ENCODE measurements around the gene STARD13. TPM values are rescaled to one million over a fixed set of nuclear protein-coding genes. Genes with fewer than 3 reads are reported as not detected.

Gene STARD13
- total RNA-seq, 1 experiment from 2014 or later, result 9.1 TPM

DNA sequence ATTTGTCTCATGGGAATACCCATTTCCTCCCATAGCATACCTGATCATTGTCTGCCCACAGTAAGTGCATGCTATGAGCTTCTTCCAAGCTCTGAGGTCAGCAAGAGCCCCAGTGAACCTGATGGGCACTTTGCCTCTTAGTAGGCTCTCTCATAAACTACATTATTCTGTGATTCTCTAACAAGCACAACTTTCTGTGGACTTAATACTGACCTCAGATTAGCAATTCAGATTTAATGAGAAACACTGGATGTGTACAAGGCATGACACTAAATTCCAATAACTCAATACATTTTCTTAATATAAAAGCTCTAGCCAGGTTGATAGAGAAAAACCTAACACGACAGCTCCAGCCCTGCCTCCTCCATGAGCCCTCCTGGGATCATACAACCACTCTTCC is 23.3 kb upstream of the STARD13 start:
- no TSS peak for BruUV-seq (replicated peaks)
- no peak overlapping the region for H3K4me3 ChIP-seq (ENCODE audit: low read depth, low read length)
- intact Hi-C loops (cut with micrococcal nuclease; ENCODE audit: unreplicated experiment), result no loop called here
- POLR2A ChIA-PET, result no interaction called here
- H3K4me1 ChIP-seq, result no peaks in the 10 kb centered on the region
- Mint-ChIP-seq H3K27ac (ENCODE audit: unreplicated experiment) (no peak overlapping the region), H3K27me3 (ENCODE audit: insufficient read depth, unreplicated experiment) (no peaks in the 10 kb centered on the region), H3K4me3 (ENCODE audit: unreplicated experiment) (no peak overlapping the region), H3K4me1 (ENCODE audit: low read depth, unreplicated experiment) (no peaks in the 10 kb centered on the region), H3K9me3 (ENCODE audit: unreplicated experiment) (no peaks in the 10 kb centered on the region), H3K36me3 (ENCODE audit: insufficient read depth, unreplicated experiment) (no peaks in the 10 kb centered on the region)
- CTCF ChIA-PET, result no interaction called here
- H3K27me3 ChIP-seq (replicated peaks; ENCODE audit: control insufficient read depth, insufficient read depth, low read length), result no peaks in the 10 kb centered on the region
- H3K36me3 ChIP-seq (ENCODE audit: control insufficient read depth, insufficient read depth, low read length), result no peaks in the 10 kb centered on the region
- TF ChIP-seq, protein P1, sequence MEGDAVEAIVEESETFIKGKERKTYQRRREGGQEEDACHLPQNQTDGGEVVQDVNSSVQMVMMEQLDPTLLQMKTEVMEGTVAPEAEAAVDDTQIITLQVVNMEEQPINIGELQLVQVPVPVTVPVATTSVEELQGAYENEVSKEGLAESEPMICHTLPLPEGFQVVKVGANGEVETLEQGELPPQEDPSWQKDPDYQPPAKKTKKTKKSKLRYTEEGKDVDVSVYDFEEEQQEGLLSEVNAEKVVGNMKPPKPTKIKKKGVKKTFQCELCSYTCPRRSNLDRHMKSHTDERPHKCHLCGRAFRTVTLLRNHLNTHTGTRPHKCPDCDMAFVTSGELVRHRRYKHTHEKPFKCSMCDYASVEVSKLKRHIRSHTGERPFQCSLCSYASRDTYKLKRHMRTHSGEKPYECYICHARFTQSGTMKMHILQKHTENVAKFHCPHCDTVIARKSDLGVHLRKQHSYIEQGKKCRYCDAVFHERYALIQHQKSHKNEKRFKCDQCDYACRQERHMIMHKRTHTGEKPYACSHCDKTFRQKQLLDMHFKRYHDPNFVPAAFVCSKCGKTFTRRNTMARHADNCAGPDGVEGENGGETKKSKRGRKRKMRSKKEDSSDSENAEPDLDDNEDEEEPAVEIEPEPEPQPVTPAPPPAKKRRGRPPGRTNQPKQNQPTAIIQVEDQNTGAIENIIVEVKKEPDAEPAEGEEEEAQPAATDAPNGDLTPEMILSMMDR (IDR thresholded peaks at IDR 0.05; ENCODE audit: insufficient read depth in 1 of 2, low read depth in 1 of 2, low read length in 1 of 2, severe bottlenecking in 1 of 2, unreplicated experiment in 1 of 2), result no peak
- no peak for DNase-seq
- H3K9me3 ChIP-seq, result peaks cover 4% of the 10 kb centered on the region; the same call in 1 of the 2 replicates

DNA sequence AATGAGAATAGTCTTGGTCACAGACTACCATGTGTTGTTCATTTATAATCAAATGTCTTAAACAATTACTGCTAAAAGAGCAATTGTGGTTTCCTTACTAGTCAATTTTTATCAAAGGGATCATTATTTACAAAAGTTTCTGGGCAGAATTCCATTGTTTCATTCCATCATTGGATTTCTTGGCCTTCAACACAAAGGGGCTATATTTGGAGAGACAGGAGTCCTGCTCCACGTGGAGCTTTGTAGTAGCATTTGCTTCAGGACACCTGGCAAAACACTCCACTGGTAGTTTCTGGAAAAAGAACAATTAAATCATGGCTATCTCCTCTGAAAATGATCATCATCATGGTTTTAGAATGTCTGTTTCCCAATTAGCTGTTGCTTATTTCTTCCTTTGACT is 22.3 kb upstream of the STARD13 start:
- ChIA-PET POLR2A (no interaction called here), CTCF (no interaction called here)
- BruUV-seq (replicated peaks), result no TSS peak
- Histone ChIP-seq H3K9me3 (peaks cover 4% of the 10 kb centered on the region; the same call in 1 of the 2 replicates), H3K27me3 (replicated peaks; ENCODE audit: control insufficient read depth, insufficient read depth, low read length) (no peaks in the 10 kb centered on the region), H3K4me1 (no peaks in the 10 kb centered on the region), H3K4me3 (ENCODE audit: low read depth, low read length) (no peak overlapping the region), H3K36me3 (ENCODE audit: control insufficient read depth, insufficient read depth, low read length) (no peaks in the 10 kb centered on the region)
- no peak for DNase-seq
- intact Hi-C loops (cut with micrococcal nuclease; ENCODE audit: unreplicated experiment), result no loop called here
- Mint-ChIP-seq H3K9me3 (ENCODE audit: unreplicated experiment) (no peaks in the 10 kb centered on the region), H3K27ac (ENCODE audit: unreplicated experiment) (no peak overlapping the region), H3K36me3 (ENCODE audit: insufficient read depth, unreplicated experiment) (no peaks in the 10 kb centered on the region), H3K27me3 (ENCODE audit: insufficient read depth, unreplicated experiment) (no peaks in the 10 kb centered on the region), H3K4me3 (ENCODE audit: unreplicated experiment) (no peak overlapping the region), H3K4me1 (ENCODE audit: low read depth, unreplicated experiment) (no peaks in the 10 kb centered on the region)
- TF ChIP-seq, protein P1 (IDR thresholded peaks at IDR 0.05; ENCODE audit: insufficient read depth in 1 of 2, low read depth in 1 of 2, low read length in 1 of 2, severe bottlenecking in 1 of 2, unreplicated experiment in 1 of 2), result no peak

DNA sequence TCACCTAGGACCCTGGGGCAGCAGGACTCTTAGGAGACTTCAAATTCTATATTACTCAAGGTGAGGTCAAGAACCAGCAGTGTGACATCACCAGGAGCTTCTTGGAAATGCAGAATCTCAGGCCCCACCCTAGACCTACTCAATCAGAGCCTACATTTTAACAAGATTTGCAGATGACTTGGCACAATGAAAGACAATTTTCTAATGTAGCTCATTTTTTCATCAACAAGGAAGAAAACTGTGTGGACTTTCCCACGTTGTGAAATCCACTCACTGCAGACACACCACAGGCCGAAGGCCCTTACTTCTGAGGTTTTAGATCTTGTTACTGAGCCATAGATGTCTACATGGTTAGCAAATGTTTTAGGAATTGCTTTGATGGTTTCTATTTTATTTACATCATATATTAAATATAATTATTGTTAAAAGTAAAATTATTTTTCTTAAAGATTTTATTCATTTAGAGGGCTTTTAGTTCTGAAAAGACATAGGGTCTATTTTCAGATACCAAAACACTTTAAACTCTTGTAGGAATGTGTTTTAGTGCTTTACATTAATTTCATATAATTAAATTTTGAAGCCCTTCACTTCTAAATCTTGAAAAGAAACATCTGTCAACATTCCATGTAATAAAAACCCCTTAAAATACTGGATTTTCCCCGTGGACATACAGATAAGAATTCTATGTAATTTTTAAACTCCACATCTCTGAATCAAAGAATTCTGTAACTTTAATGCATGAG is 18.5 kb upstream of the STARD13 start:
- POLR2A ChIA-PET, result no interaction called here

More for the DNA sequence above, 18.5 kb upstream of the STARD13 start:
- no peaks in the 10 kb centered on the region for H3K27me3 ChIP-seq (replicated peaks; ENCODE audit: control insufficient read depth, insufficient read depth, low read length)
- no peak overlapping the region for H3K4me3 Mint-ChIP-seq (ENCODE audit: unreplicated experiment)
- no peaks in the 10 kb centered on the region for H3K36me3 Mint-ChIP-seq (ENCODE audit: insufficient read depth, unreplicated experiment)
- H3K4me3 ChIP-seq (ENCODE audit: low read depth, low read length), result no peak overlapping the region
- no peaks in the 10 kb centered on the region for H3K27me3 Mint-ChIP-seq (ENCODE audit: insufficient read depth, unreplicated experiment)
- H3K9me3 ChIP-seq, result peaks cover 4% of the 10 kb centered on the region; the same call in 1 of the 2 replicates
- no peak for DNase-seq
- CTCF ChIA-PET, result no interaction called here
- H3K27ac Mint-ChIP-seq (ENCODE audit: unreplicated experiment), result no peak overlapping the region
- H3K36me3 ChIP-seq (ENCODE audit: control insufficient read depth, insufficient read depth, low read length), result no peaks in the 10 kb centered on the region
- H3K4me1 ChIP-seq, result peaks cover 6% of the 10 kb centered on the region
- no peaks in the 10 kb centered on the region for H3K4me1 Mint-ChIP-seq (ENCODE audit: low read depth, unreplicated experiment)
- BruUV-seq (replicated peaks), result no TSS peak
- TF ChIP-seq, protein P1 (IDR thresholded peaks at IDR 0.05; ENCODE audit: insufficient read depth in 1 of 2, low read depth in 1 of 2, low read length in 1 of 2, severe bottlenecking in 1 of 2, unreplicated experiment in 1 of 2), result no peak
- no peaks in the 10 kb centered on the region for H3K9me3 Mint-ChIP-seq (ENCODE audit: unreplicated experiment)
- intact Hi-C loops (cut with micrococcal nuclease; ENCODE audit: unreplicated experiment), result no loop called here

Data from Caco-2 (cell line).